Measurements from ENCODE around the gene GPR183.

GPR183 gene

DNA sequence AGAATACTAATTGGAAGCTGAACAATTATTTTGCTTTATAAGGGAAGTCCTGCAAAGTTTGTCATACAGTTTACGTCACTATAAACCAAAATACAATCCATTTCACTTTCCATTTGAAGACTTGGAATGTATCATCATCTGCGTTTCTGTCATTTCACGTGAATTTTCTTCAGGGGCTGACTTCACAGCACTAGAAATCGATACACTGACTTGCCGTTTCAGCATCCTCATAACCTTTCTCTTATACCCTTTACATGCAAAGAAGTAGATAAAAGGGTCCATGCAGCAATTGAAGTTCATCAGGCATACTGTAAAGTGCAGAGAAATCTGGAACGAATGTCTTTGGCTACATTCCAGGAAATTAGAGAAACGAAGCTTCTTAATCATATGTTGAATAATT lies 12.2 kb downstream of the GPR183 start:
- no peak for DNase-seq (ENCODE audit: low spot score)

- DNase-seq (ENCODE audit: low spot score): no peak
Measured at GRCh38 chr13:99294198-99294597, 13.0 kb downstream of the GPR183 start.

DNA sequence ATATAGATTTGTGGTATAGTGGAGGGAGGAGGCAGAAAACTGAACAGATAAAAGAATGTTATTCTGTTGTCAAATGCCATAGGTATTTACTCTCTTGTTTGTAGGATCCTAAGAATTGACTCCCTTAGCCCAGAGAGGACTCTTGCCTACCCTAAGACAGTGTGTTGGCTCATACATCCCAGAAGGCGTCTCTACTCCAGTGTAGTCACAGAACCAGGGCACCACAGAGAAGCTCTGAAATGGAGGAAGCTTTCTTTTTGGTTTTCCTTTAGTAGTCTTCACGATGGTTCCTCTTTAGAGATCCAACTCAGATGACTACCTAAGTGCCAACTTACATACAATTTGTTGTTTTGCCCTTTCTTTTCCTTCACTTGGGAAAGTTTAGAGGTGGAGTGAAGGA lies 14.0 kb downstream of the GPR183 start:
- DNase-seq (ENCODE audit: low spot score): no peak

- DNase-seq (ENCODE audit: low spot score): no peak
Measured at GRCh38 chr13:99290894-99291293, 16.3 kb downstream of the GPR183 start.

- DNase-seq (ENCODE audit: low spot score): no peak
Measured at GRCh38 chr13:99289674-99290337, 17.4 kb downstream of the GPR183 start.

DNA sequence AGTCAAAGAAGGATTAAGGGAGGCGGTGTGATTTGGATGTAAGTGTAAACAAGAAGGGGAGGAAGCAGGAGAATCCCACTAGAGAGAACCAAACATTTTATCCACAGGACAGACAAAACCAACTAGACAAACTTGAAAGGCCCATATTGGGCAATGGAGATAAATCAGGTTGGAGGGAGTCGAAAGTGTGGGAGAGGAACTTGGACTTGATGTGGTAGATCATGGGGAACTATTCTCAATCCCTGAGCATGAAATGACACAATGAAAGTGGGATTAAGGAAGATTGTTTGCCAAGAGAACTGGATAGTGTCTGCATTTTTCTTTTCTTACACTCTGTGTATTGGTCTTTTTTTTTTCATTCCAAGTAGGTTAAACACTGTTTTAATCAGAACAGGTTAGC lies 17.9 kb downstream of the GPR183 start:
- no peak for DNase-seq (ENCODE audit: low spot score)

DNA sequence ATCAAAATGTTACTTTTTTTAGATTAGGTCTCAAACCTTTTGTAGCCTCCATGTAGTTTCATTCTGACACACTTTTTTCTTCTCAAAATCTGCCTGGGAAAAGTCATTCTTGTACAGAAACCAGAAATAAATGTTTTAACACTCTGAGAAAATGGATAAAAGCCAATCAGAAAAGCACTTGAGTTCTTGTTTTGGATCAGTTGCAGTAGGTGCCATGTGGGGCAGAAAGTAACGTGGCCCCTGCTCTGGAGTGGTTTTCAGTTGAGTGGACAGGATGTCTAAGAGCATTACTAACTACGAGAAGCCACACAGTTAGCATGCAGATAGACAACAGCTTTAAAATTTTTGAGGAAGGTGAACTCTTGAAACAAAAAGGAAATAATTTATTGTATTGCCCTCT lies 19.1 kb downstream of the GPR183 start:
- DNase-seq (ENCODE audit: low spot score): no peak

DNA sequence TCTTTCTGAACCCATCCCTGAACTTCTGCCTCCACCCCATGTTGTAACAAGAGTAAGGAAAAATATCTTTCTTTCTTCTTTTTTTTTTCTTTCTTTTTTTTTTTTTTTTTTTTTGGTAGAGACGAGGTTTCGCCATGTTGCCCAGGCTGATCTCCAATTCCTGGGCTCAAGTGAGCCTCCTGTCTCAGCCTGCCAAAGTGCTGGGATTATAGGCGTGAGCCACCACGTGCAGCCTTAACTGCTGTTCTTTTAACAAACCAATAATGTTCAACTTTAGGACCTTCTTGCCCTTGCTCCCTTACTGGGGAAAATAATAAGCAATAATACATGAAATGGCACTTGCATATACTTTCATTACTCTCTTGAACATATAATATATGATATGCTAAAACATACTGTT lies 19.6 kb downstream of the GPR183 start:
- no peak for DNase-seq (ENCODE audit: low spot score)

GRCh38 chr13:99285432-99286182 lies 21.6 kb downstream of the GPR183 start:
- DNase-seq (ENCODE audit: low spot score): no peak

GRCh38 chr13:99282264-99283231 lies 24.7 kb downstream of the GPR183 start:
- no peak for DNase-seq (ENCODE audit: low spot score)

DNA sequence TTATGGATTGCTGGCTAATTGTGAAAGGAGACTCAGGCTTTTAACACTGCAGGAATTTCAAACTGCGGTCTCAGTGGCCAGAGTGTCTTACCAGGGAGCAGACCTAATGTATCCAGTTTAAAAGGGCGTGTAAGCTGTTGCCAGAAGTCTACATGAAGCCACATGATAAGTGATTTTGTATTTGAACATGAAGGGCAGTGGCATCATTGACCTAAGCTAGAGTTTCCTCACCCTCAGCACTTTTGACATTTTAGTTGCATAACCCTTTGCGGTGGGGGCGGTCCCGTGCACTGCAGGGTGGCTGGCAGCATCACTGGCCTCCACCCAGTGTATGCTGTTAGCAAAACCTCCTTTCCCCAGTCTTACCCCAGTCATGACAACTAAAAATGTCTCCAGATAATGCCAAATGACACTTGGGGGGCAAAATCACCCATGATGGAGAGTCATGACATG lies 25.4 kb downstream of the GPR183 start:
- DNase-seq (ENCODE audit: low spot score): no peak

- DNase-seq (ENCODE audit: low spot score): no peak
Measured at GRCh38 chr13:99280166-99280565, 27.0 kb downstream of the GPR183 start.

DNA sequence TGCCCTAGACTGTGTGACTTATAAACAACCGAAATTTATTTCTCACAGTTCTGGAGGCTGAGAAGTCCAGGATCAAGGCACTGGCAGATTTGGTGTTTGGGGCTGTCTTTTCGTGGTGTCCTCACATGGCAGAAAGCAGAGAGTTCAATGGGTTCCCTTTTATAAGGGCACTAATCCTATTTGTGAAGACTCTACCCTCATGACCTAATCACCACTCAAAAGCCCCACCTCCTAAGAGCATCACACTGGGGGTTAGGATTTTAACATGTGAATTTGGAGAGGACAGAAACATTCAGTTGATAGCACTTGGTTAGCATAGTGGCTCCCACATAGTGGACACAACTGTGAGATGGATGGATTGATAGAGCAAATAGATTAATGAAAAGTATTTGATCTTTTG lies 27.6 kb downstream of the GPR183 start:
- no peak for DNase-seq (ENCODE audit: low spot score)

DNA sequence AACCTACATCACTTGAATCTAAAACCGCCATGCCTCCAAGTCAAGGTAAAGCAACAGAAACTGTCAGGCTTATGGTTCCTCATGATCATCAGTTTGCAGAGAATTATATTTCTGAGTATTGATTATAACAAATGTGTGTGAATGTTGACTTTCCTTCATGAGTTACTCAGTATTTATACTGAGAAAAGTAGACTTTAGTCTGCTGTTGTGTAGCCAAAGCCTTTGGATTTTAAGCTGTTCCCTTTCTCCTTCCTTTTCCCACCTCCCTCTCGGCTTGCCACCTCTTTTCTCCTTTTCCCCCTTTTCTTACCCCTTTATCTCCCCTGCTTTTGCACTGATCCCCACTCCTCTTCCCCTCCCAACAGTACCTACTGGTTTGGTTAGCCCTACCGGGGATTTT lies 28.4 kb downstream of the GPR183 start:
- DNase-seq (ENCODE audit: low spot score): no peak

GRCh38 chr13:99278200-99278599 lies 29.0 kb downstream of the GPR183 start:
- DNase-seq (ENCODE audit: low spot score): no peak

- no peak for DNase-seq (ENCODE audit: low spot score)
Measured at GRCh38 chr13:99277629-99278028, 29.6 kb downstream of the GPR183 start.

- DNase-seq (ENCODE audit: low spot score): no peak
Measured at GRCh38 chr13:99276706-99277105, 30.5 kb downstream of the GPR183 start.

DNA sequence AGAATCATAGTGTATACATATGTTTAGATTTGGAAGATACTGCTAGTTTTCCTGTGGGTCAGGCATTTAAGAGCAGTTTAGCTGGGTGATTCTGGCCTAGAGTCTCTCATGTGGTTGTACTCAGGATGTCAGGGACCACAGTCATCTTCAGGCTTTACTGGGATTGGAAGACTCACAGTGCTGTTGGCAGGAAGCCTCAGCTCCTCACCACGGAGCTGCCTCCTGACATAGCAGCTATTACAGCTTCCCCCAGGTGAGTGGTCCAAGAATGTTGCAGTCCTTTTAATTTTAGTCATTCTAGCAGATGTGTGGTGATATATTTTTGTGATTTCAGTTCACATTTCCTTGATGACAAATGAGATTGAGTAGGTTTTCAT lies 32.1 kb downstream of the GPR183 start:
- no peak for DNase-seq (ENCODE audit: low spot score)

- no peak for DNase-seq (ENCODE audit: low spot score)
Measured at GRCh38 chr13:99273128-99273527, 34.1 kb downstream of the GPR183 start.

GRCh38 chr13:99272481-99272880 lies 34.7 kb downstream of the GPR183 start:
- DNase-seq (ENCODE audit: low spot score): no peak

GRCh38 chr13:99271249-99271648 lies 36.0 kb downstream of the GPR183 start:
- DNase-seq (ENCODE audit: low spot score): no peak

- DNase-seq (ENCODE audit: low spot score): no peak
Measured at GRCh38 chr13:99270518-99270917, 36.7 kb downstream of the GPR183 start.

All from kidney capillary endothelial cell (primary cell).